ES-I3 (cell line): ENCODE data around the gene CHRNA10.
"Not testable (repeated sequence)": the region's sequence is repeated elsewhere in the genome, so short reads cannot be mapped to it uniquely, and the experiment has no call there.

Experiments used
- H3K36me3 ChIP-seq: 2 replicates; pipeline ENCODE4 v1.6.1; 2013; ENCODE audit warnings: mild to moderate bottlenecking, low read length, control low read depth, moderate library complexity; ENCODE audit not compliant: insufficient read depth
- H3K4me1 ChIP-seq: 2 replicates; pipeline ENCODE4 v1.6.1; 2013; ENCODE audit warnings: mild to moderate bottlenecking, control low read depth, low read length; ENCODE audit not compliant: insufficient read depth
- H3K9ac ChIP-seq: 2 replicates; pipeline ENCODE4 v1.6.1; 2013; ENCODE audit warnings: low read depth, mild to moderate bottlenecking, low read length, moderate library complexity
- H3K9me3 ChIP-seq: 2 replicates; pipeline ENCODE4 v1.6.1; 2013; ENCODE audit warnings: mild to moderate bottlenecking, low read length, moderate library complexity; ENCODE audit not compliant: control insufficient read depth, insufficient read depth

The CHRNA10 gene

DNA sequence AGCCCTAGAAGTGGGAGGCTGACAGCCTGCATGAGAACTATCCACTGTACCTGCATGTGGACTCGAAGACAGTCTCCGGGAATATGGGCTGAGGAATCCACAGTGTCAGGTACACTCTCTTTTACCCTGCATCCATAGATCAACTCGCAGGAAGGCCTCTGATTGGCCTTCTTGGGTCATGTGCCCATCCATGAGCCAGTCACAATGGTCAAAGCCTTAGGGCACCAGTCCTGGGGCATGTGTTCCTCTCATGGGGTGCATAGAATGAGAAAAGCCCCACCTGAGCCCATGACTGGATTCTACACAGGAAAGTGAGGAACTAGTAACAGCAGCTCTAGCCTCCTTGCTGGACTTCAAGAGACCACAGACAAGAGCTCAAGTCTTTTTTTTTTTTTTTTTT is 15.6 kb downstream of the CHRNA10 start:
- Histone ChIP-seq H3K4me1 (no peaks in the 10 kb centered on the region), H3K36me3 (no peaks in the 10 kb centered on the region), H3K9me3 (no peaks in the 10 kb centered on the region), H3K9ac (no peak overlapping the region; the same call in 1 of the 2 replicates)

- not testable (repeated sequence) for H3K9ac ChIP-seq, H3K36me3 ChIP-seq, H3K9me3 ChIP-seq, H3K4me1 ChIP-seq
Measured at GRCh38 chr11:3652514-3652913, 18.7 kb downstream of the CHRNA10 start.

DNA sequence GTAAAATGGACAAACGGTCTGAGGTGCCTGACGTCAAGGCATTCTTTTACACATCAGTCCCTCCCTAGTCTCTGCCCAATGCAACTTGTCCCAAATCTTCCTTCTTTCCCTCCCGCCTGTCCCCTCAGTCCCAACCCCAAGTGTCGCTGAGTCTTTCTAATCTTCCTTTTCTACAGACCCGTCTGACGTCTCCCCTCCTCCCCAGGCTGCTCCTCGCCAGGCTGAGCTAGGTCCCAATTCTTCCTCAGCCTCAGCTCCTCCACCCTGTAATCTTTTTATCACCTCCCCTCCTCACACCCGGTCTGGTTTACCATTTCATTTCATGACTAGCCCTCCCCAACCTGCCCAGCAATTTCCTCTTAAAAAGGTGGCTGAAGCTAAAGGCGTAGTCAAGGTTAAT is 21.8 kb downstream of the CHRNA10 start:
- not testable (repeated sequence) for H3K9ac ChIP-seq, H3K4me1 ChIP-seq

DNA sequence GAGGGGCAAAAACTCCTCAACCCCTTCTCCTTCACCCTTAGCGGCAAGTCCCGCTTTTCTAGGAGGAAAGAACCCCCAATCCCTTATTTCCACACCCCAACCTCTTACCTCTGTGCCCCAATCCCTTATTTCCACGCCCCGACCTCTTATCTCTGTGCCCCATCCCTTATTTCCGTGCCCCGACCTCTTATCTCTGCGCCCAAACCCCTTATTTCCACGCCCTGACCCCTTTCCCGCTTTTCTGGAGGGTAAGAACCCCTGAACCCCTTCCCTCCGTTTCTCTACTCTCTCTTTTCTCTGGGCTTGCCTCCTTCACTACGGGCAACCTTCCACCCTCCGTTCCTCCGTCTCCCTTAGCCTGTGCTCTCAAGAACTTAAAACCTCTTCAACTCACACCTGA is 22.3 kb downstream of the CHRNA10 start:
- not testable (repeated sequence) for H3K36me3 ChIP-seq, H3K4me1 ChIP-seq, H3K9ac ChIP-seq, H3K9me3 ChIP-seq

More for the DNA sequence above, 21.8 kb downstream of the CHRNA10 start:
- H3K9me3 ChIP-seq, H3K36me3 ChIP-seq: not testable (repeated sequence)

DNA sequence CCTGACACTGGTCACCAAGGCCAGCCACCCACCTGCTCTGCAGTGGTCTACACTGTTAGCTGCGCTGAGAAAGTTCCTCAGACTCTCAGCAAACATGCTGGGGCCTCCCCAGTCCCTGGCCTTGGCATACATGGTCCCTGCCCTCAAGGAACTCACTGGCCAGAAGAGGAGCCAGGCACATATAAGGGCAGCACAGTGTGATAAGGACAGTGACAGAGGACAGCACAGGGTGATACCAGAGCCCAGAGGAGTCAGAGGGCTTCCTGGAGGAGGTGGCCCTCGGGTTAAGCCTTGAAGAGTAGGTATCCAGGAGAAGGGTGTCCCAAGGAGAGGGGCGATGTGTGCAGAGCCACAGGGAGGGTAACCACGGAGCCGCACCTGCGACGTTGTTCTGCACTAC is 25.6 kb downstream of the CHRNA10 start:
- H3K9me3 ChIP-seq = peaks cover 9% of the 10 kb centered on the region
- H3K9ac ChIP-seq = no peak overlapping the region
- H3K4me1 ChIP-seq = 0 out of 2 replicates have a peak, but pooled peaks cover 5% of the 10 kb centered on the region
- H3K36me3 ChIP-seq = no peaks in the 10 kb centered on the region

- Histone ChIP-seq H3K9ac (no peak within 1 kb of the TSS), H3K36me3 (no peaks in the 10 kb centered on the region), H3K4me1 (0 out of 2 replicates have a peak, but pooled peaks cover 5% of the 10 kb centered on the region), H3K9me3 (peaks cover 9% of the 10 kb centered on the region)
Measured at GRCh38 chr11:3644817-3645235, 26.4 kb downstream of the CHRNA10 start, which contains the start of gene ART1. Gene ART1, plus strand, starts transcription at chr11:3645128. Its CDS starts 14,086 bp downstream, at chr11:3659214.

- H3K4me1 ChIP-seq, H3K36me3 ChIP-seq, H3K9me3 ChIP-seq: not testable (repeated sequence)
- peak overlapping the region; percentile 57 for H3K9ac ChIP-seq
Measured at GRCh38 chr11:3643102-3643546, 28.1 kb downstream of the CHRNA10 start.

DNA sequence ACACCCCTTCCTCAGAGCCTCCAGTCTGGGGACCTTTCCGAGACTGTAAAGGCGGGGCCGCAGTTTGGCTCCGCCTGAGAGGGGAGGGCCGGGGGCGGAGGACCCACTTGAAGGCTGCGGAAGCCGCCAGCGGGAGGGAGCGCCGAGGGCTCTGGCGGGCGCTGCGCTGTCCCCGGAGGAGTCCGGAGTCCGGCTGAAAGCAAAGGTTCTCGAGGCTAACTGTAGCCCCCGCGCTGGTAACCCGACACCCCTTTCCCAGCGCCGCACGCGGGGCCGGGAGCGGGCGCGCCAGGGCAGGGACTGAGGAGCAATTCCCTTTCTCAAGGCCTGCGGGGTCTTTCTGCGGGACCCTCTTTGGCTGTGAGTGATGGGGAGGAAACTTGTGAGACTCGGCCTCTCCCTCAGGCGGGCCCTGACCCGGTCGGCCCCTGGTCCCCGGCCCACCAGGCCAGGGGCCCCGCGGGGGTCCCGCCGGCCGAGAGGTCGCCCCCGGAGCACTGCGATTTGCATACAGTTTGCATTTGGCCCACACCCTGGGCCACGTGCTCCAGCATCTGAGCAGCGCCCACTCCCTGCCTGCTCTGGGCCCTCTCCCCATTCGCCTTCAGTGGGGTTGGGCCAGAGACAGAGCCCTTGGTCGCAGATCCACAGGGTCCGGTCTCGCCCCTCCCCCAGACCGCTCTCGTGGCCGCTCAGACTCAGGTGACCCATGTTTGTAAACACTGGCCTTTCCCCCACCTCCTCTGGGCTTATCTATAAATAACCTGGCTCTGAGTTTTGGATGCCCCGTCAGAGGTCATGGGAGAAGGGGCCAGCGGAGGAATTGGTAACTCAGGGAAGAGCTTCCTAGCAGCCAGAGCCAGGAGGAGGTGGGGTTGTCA is 28.9 kb downstream of the CHRNA10 start:
- peak overlapping the region; percentile 57 for H3K9ac ChIP-seq
- H3K36me3 ChIP-seq = no peaks in the 10 kb centered on the region
- H3K4me1 ChIP-seq = 0 out of 2 replicates have a peak, but pooled peaks cover 5% of the 10 kb centered on the region

DNA sequence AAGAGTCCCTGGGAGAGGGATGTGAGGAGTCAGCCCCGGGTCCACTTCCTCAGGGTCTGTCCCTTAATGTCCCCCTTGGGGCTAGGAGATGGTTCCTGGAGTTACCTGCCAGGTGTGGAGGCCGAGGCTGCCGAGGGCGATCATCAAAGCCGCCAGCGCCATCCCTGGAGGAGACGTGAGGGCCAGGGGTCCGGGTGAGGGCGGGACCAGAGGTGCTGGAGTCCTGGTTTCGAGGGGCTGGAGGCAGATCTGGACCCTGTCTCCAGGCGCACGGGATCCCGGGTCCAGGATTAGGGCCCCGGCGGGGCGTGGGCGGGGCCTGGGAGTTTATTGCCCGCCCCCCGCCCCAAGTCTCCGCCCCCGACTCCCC is 29.5 kb downstream of the CHRNA10 start, which contains the start of gene ART5:
TSS of gene ART5 (minus strand) at position 292 of the 370 bp plus-strand sequence. CDS start at position 162, 130 bp downstream.
- Histone ChIP-seq H3K36me3 (no peaks in the 10 kb centered on the region), H3K9me3 (peaks cover 6% of the 10 kb centered on the region; the same call in 1 of the 2 replicates), H3K4me1 (0 out of 2 replicates have a peak, but pooled peaks cover 5% of the 10 kb centered on the region), H3K9ac (peak within 1 kb of the TSS; percentile 57)

More for the DNA sequence above, 28.9 kb downstream of the CHRNA10 start:
- peaks cover 6% of the 10 kb centered on the region; the same call in 1 of the 2 replicates for H3K9me3 ChIP-seq

GRCh38 chr11:3641191-3641590 is 30.0 kb downstream of the CHRNA10 start:
- peaks cover 6% of the 10 kb centered on the region; the same call in 1 of the 2 replicates for H3K9me3 ChIP-seq
- no peaks in the 10 kb centered on the region for H3K36me3 ChIP-seq
- H3K9ac ChIP-seq = peak overlapping the region; percentile 54; the same call in 1 of the 2 replicates
- 0 out of 2 replicates have a peak, but pooled peaks cover 5% of the 10 kb centered on the region for H3K4me1 ChIP-seq

DNA sequence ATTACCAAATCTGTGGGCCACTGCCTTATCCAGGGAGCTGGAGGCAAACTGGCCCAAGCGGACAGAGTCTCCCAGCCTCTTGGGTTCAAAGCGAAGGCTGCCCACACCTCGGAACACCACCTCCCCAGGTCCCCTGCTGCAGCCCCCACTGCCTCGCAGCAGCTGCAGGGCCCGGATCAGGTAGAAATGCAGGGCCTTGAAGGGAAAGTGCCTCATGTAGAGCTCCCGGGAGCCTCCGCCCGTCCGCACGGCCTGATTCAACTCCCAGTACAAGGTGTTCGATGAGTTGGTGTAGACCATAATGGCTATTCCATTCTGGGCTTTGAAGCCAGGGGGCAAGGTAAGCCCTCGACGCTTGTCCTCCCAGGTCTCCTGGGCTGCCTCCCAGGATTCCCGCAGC is 31.3 kb downstream of the CHRNA10 start:
- Histone ChIP-seq H3K9me3 (peaks cover 6% of the 10 kb centered on the region; the same call in 1 of the 2 replicates), H3K9ac (no peak overlapping the region), H3K4me1 (0 out of 2 replicates have a peak, but pooled peaks cover 5% of the 10 kb centered on the region), H3K36me3 (no peaks in the 10 kb centered on the region)

GRCh38 chr11:3638513-3638912 is 32.7 kb downstream of the CHRNA10 start:
- Histone ChIP-seq H3K9me3 (no peaks in the 10 kb centered on the region), H3K36me3 (no peaks in the 10 kb centered on the region), H3K9ac (no peak overlapping the region), H3K4me1 (0 out of 2 replicates have a peak, but pooled peaks cover 2% of the 10 kb centered on the region)

DNA sequence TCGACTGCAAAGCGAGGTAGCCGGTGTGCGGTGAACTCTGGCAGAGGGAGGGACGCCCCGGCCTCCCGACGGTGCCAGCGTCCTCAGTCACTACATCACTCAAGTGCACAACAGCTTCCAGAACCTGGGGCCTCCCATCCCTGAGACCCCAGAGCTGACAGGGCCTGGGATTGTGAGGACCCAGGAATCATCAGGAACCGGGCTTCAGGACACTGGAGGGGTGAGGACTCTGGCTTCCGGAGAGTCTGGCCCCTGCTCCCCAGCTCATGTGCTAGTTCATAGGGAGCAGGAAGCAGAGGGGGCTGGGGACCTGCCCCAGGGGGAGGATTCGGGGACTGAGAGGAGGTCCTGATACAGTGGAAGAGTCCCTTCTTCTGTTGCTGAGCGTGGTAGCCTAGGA is 34.0 kb downstream of the CHRNA10 start:
- Histone ChIP-seq H3K4me1 (no peaks in the 10 kb centered on the region), H3K36me3 (no peaks in the 10 kb centered on the region), H3K9ac (no peak overlapping the region), H3K9me3 (no peaks in the 10 kb centered on the region)

- Histone ChIP-seq H3K9ac (no peak overlapping the region), H3K9me3 (no peaks in the 10 kb centered on the region), H3K4me1 (no peaks in the 10 kb centered on the region), H3K36me3 (no peaks in the 10 kb centered on the region)
Measured at GRCh38 chr11:3635641-3636375, 35.4 kb downstream of the CHRNA10 start.
